Hematopoietic multipotent progenitor cell (in vitro differentiated cells): Measurements from ENCODE around the gene CHMP2A. TPM values are rescaled to one million over a fixed set of nuclear protein-coding genes. Genes with fewer than 3 reads are reported as not detected.
"Not testable (repeated sequence)": the region's sequence is repeated elsewhere in the genome, so short reads cannot be mapped to it uniquely, and the experiment has no call there.

ENCODE experiments used
- DNase-seq, 3 donors: peaks; one replicate each; pipeline ENCODE4 v3.0.0-alpha.2; 2011 to 2015; ENCODE audit warnings: low read depth in 2 of 3, low spot score in 2 of 3
- total RNA-seq: library from RNA; depleted of rRNA; stranded (reverse); fragments of >200 nt; gene quantifications from one replicate; pipeline ENCODE4 v1.2.3, GENCODE V29; 2012

Gene CHMP2A
- 59.8 TPM for total RNA-seq

GRCh38 chr19:58554494-58555368, at the start of gene CHMP2A:
CHMP2A (minus strand) TSS chr19:58555105; CDS start chr19:58554212, 893 bp downstream.
- peak; percentile 91 to 97 (median 97) for DNase-seq

- no peak for DNase-seq
Observed at GRCh38 chr19:58586133-58586765, 31.3 kb upstream of the CHMP2A start.

GRCh38 chr19:58585442-58586132, 30.7 kb upstream of the CHMP2A start:
- DNase-seq = no peak

- no peak for DNase-seq
Observed at GRCh38 chr19:58584498-58585441, 29.9 kb upstream of the CHMP2A start.

- no peak for DNase-seq
Observed at GRCh38 chr19:58582985-58583384, 28.1 kb upstream of the CHMP2A start.

GRCh38 chr19:58581227-58582141, 26.6 kb upstream of the CHMP2A start:
- DNase-seq = peak; percentile 77 to 91 (median 85)

GRCh38 chr19:58579473-58580142, 24.7 kb upstream of the CHMP2A start:
- DNase-seq = no peak

- DNase-seq = no peak
Observed at GRCh38 chr19:58578012-58578925, 23.4 kb upstream of the CHMP2A start.

- not testable (repeated sequence) for DNase-seq
Observed at GRCh38 chr19:58577581-58577980, 22.7 kb upstream of the CHMP2A start.

GRCh38 chr19:58575183-58576041, 20.5 kb upstream of the CHMP2A start:
- peak; percentile 61 to 94 (median 91) for DNase-seq

GRCh38 chr19:58573658-58574164, 18.8 kb upstream of the CHMP2A start:
- DNase-seq = no peak

- DNase-seq = peak; percentile 99 to 100 (median 100)
Observed at GRCh38 chr19:58572818-58573657, 18.1 kb upstream of the CHMP2A start, which contains the start of gene MZF1. MZF1 (minus strand) TSS chr19:58573335; CDS start chr19:58571389, 1,946 bp downstream.

GRCh38 chr19:58572026-58572817, 17.3 kb upstream of the CHMP2A start:
- DNase-seq = no peak

GRCh38 chr19:58571575-58571947, 16.7 kb upstream of the CHMP2A start:
- no peak for DNase-seq
